ENCODE results near the gene IGSF8.

The IGSF8 gene, protein sequence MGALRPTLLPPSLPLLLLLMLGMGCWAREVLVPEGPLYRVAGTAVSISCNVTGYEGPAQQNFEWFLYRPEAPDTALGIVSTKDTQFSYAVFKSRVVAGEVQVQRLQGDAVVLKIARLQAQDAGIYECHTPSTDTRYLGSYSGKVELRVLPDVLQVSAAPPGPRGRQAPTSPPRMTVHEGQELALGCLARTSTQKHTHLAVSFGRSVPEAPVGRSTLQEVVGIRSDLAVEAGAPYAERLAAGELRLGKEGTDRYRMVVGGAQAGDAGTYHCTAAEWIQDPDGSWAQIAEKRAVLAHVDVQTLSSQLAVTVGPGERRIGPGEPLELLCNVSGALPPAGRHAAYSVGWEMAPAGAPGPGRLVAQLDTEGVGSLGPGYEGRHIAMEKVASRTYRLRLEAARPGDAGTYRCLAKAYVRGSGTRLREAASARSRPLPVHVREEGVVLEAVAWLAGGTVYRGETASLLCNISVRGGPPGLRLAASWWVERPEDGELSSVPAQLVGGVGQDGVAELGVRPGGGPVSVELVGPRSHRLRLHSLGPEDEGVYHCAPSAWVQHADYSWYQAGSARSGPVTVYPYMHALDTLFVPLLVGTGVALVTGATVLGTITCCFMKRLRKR

DNA sequence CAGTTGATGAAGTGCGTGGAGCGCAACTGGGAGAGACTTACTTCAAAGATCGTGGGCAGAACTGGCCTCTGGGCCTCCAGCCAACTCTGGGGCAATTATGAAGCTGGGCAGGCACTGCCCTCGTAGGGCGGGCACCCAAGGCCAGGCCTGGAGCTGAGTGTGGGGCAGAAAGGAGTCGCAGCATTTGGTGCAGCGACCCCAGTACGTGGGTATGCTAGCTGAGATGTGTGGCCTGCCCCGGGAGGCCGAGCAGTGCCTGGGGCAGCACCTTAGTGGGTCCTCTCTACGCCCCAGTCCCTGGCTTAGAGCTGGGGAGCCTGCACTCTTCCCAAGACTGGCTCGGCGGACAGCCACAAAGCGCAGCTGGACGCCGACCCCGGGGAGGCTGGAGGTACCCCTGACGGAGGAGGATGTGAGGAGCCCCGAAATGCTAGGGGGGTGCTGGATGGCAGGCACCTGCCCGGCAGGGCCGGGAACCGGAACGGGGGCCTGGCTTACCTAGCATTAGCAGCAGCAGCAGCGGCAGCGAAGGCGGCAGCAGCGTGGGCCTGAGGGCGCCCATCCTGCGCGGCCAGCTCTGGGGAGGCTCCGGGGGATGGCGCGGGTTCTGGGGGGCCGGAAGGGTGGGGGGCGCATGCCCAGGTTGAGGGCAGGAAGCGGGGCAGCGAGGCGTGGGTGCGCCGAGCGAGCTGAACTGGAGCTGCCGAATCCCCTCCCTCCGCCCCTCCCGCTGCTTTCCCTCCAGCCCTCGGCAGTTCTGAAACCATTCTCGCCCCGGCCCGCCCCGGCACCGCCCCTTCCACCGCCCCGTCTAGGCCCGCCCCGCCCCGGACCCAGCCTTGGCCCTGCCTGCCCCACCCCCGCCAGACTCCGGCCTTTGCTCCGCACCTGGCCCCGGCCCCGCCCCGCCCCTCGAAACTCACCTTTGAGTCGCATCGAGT lies at the start of gene IGSF8:
TSS of gene IGSF8 (minus strand) at position 709 of the 941 bp plus-strand sequence. CDS start at position 562, 147 bp downstream.
- DNase-seq (peak; percentile 95), ATAC-seq (peak; percentile 65)

DNA sequence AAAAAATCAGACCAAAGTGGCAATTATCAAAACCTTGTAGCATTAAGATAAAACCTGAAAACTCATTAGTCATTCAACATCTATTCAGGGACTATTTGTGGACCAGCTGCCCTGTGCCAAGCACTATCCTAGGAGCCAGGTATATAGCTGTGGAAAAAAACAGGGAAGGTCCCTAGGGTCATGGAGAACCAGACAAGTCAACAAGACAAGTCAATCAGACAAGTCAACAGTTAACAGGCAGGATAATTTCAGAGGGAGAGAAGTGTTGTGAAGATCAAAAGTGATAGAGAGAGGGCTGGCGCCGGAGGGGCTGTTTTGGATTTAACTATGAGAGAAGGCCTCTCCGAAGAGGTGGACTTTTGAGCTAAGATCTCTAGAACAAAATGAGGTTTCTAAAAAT lies 49.7 kb upstream of the IGSF8 start:
- ATAC-seq (no peak), DNase-seq (no peak)

DNA sequence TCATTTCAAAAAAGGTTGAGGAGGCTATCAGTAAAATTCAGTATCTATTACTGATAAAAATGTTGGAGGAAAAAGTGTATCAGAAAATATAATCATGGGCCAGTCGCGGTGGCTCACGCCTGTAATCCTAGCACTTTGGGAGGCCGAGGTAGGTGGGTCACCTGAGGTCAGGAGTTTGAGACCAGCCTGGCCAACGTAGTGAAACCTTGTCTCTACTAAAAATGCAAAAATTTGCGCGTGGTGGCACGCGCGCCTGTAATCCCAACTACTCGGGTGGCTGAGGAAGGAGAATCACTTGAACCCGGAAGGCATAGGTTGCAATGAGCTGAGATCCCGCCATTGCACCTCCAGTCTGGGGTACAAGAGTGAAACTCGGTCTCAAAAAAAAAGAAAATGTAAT lies 47.7 kb upstream of the IGSF8 start:
- DNase-seq: no peak
- no peak for ATAC-seq

DNA sequence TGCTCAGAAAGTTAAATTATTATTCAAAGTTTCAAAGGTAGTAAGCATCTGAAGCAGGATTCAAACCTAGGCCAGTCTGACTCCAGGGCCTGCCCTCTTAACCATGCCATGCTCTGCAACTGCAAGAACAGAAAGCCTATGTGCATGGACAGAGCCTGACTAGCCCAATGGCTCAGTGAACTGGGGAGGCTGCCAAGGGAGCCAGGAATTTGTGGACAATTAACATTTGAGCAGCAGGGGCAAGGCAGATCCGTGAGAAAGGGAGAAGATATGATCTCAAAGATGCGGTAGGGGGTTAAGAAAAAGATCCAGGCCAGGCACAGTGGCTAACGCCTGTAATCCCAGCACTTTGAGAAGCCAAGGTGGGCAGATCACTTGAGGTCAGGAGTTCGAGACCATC lies 46.5 kb upstream of the IGSF8 start:
- ATAC-seq (no peak), DNase-seq (no peak)

DNA sequence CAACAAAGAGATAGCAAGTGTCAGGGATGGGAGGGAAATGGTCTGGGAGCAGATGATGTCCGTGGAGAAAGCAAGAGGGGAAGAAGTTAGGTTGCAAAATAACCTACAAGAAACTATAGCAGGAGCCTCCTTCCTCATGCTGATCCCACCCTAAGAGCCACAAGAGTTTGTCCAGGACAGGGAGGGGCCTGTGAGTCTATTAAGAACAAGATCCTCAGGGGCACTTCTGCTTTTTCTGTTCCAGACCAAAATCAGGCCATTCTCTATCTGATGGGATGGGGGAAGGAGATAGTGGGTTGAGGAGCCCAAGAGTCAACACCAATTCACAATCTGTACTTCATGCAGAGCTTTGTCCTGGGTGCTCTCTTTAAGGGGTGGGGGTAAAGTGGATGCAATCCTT lies 45.3 kb upstream of the IGSF8 start:
- ATAC-seq: no peak
- DNase-seq: no peak

DNA sequence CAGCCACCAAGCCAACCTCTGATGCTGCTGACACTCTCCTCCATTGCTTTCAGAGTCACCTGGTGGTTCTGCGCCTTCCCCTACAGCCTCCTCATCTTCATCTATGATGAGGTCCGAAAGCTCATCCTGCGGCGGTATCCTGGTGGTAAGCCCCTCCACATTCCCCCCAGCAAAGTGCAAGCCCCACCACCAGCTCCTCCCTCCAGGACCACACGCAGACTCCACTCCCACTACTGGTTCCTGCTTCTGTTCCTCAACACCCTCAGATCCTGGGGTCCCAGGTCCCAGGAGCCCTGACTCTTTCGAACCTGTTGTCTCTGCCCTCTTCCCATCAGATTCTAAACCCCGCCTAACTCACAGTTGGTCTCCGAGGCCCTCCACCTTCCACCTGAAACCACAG lies 41.4 kb upstream of the IGSF8 start:
- DNase-seq (no peak), ATAC-seq (no peak)

DNA sequence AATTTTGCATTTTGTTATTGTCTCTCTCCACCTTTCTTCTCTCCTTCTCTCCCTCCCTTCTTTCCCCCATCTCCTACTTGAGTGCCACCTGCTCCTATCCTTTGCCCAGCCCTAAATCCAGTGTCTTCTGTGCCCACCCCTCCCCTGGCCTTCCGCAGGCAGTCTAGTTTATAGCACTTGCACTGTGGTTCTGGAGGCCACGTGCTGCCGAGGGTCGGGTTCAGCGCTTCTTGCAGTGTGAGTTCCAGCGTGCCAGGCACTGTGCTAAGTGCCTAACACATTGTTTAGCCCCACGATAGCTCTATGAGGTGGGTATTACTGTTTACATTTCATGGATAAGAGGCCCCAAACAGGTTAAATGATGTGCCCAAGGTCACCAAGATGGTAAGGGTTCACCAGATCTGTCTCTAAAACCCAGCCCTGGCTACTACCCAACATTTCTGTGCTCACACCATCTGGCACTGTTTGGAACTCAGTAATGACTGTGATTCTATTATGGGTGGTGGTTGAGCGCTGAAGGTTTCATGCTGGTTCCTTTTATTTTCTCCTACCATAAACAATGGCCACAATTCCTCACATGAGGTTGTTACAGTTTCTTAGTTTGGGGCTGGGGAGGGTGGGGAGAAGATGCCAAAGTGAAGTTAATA lies 38.9 kb upstream of the IGSF8 start:
- ATAC-seq: no peak
- no peak for DNase-seq

DNA sequence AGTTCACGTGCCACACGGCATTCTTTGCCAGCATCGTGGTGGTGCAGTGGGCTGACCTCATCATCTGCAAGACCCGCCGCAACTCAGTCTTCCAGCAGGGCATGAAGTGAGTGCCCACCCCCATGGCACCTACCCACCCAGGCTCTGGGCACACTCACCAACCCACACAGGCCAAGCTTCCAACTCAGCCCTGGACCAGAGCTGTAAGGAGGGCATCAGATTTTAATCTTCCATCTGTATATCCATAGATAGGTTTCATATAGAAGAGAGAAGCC lies 38.4 kb upstream of the IGSF8 start:
- ATAC-seq (no peak), DNase-seq (no peak)

DNA sequence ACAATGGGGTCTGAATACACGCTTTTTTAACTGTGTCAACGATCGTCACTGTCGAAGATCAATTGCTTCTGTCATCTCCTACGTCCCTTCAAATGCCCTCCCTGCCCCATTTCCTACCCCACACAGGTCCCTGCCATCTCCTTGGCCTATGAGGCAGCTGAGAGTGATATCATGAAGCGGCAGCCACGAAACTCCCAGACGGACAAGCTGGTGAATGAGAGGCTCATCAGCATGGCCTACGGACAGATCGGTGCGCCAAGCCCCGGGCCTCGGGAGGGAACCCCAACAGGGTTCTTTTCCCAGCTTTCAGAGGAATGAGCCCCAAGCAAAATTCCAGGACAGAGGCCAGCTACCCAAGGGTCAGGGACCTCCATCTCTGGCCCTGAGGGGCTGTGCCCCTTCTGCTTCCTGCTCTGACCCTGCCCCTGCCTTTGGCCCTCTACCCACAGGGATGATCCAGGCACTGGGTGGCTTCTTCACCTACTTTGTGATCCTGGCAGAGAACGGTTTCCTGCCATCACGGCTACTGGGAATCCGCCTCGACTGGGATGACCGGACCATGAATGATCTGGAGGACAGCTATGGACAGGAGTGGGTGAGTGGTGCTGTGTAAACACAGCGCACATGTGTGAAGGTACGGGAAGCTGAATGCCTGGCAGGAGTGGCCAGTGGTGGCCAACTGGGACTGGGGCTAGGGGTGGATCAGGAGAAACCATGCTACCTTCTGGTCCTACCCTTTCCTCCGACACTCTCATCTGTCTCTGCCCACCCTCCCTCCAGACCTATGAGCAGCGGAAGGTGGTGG lies 37.9 kb upstream of the IGSF8 start:
- DNase-seq (no peak), ATAC-seq (no peak)

DNA sequence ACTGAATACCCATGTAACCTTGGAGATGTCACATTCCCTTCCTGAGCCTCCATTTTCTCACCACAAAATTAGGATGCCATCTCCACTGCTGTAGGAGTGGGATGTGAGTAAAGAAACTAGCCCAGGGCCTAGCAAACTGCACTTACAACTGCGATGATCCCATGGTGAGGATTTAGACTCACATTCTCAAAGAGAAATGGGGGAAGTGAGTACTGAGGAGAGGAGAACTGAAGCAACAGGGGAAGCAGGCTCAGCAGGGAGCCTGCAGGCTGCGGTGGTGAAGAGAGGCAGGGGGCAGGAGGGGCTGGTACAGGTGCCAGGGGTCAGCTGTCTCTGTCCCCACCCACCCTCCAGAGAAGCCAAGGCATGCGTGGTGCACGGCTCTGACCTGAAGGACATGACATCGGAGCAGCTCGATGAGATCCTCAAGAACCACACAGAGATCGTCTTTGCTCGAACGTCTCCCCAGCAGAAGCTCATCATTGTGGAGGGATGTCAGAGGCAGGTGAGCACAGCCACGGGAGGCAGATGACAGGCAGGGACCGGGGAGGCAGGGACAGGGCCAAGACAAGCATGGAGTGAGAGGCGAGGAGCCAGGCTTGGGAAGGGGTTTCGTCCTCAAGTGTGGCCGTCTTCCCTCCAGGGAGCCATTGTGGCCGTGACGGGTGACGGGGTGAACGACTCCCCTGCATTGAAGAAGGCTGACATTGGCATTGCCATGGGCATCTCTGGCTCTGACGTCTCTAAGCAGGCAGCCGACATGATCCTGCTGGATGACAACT lies 36.6 kb upstream of the IGSF8 start:
- no peak for ATAC-seq
- no peak for DNase-seq

DNA sequence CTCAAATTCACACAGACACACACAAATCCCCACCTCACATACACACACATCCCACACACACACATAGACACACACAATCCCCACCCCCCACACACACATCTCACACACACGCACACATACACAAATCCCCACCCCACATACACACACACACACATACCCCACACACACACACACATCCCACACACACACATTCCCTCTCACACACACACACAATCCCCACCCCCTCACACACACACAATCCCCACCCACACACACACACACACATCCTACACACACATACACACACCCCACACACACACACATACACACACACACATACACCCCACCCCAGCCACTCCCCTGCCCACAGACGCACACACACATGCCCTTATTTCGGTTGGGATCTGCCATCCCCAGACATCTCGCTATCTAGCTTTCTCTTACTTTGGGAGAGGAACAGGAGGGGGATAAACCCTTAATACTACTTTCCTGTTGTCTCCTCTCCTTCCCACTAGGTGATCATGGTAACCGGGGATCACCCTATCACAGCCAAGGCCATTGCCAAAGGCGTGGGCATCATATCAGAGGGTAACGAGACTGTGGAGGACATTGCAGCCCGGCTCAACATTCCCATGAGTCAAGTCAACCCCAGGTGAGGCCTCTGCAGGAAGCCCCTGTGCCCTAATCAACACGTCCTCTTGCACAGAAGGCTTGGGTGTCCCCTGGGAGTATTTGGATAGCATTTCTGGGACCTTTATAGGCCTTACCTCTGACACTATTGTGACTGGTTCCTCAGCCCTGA lies 35.8 kb upstream of the IGSF8 start:
- ATAC-seq (no peak), DNase-seq (no peak)

DNA sequence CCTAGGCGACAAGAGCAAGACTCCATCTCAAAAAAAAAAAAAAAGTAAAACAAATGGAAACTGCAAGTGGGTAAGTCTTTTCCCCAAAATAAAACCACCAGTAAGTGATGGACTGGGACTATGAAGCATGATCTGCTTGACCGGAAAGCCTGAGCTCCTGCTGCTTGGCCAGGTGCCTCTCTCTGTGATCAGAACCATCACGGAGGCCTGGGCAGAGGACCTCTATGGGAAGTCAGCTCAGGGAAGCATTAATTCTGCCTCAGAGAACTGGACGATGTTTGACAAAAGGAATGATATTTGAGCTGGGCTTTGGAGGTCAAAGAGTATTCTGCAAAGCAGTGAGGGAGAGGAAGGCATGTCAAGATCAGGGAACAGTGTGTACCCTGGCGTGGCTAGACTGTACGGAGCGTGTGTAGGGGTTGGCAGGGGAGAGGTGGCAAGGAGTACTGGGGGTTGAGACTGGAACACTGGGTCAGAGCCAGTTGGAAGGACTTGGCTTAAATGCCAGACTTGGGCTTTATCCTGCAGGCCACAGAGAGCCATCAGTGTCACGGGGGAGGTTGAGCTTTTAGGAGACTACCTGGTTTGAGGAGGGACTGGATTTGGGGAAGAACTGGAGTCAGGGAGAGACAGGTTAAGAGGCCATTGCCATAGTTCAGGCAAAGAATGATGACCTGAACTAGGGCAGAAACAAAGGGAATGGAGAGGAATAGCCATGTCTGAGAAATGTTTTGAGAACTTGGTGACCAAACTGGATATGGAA lies 33.6 kb upstream of the IGSF8 start:
- ATAC-seq (no peak), DNase-seq (no peak)

DNA sequence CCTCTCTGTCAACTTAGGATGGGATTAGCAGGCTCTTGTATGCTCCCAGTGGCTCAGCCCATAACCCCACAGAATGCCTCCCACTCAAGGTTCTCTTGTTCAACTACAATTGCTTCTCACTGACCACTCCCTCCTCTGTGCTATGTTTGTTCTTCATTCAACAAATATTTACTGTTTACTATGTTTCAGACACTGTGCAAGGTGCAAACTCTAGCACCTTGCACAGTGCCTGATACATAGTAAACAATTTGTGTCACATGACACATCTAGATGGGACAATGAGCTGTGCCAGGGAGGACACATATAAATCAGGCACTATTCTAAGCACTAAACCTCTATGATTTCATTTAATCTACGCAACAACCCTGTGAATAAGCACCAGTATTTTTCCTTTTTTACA lies 32.5 kb upstream of the IGSF8 start:
- ATAC-seq: no peak
- DNase-seq: no peak

DNA sequence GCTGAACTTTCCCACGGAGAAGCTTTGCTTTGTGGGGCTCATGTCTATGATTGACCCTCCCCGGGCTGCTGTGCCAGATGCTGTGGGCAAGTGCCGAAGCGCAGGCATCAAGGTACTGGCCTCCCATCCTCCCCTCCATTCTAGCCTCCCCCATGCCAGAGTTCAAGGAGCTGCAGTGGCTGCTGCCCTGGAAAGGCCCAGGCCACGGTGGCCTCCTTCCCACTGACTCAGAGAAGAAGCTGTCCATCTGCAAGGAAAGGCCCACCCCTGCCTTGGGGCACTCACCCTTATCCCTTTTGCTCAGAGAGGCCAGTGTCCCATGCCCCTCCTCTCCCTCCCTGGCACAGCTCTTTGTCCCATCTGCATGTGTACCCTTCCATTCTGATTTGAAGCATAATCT lies 32.1 kb upstream of the IGSF8 start:
- DNase-seq (no peak), ATAC-seq (no peak)

DNA sequence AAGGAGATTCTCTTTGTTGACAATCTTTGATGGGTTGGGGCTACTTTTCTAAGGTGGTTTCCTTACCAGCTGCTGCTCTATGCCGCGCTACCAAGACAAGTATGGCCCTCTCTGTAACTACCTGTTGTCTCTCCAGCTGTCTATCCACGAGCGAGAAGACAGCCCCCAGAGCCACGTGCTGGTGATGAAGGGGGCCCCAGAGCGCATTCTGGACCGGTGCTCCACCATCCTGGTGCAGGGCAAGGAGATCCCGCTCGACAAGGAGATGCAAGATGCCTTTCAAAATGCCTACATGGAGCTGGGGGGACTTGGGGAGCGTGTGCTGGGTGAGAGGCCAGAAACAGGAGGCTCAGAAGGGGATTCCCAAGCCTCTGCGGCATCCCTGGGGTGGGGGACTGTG lies 31.5 kb upstream of the IGSF8 start:
- ATAC-seq (no peak), DNase-seq (no peak)

DNA sequence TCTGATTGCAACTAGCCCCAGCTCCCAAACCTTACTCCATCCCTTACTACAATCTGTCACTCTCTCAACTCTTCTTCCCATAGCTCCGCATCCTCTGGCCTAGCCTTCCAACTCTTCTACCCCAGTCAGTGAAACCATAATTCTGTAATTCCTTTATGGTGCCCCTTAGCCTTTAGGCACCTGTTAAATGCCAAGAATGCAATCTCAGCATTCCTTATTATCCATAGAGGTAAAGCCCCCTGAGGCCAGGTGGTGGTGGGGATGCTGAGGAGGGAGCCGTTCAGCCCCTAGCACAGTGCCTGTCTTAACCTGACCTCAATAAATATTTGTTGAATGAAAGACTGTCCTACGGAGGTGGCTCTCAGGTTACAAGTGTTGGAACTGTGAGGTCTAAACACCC lies 31.1 kb upstream of the IGSF8 start:
- DNase-seq (no peak), ATAC-seq (no peak)

DNA sequence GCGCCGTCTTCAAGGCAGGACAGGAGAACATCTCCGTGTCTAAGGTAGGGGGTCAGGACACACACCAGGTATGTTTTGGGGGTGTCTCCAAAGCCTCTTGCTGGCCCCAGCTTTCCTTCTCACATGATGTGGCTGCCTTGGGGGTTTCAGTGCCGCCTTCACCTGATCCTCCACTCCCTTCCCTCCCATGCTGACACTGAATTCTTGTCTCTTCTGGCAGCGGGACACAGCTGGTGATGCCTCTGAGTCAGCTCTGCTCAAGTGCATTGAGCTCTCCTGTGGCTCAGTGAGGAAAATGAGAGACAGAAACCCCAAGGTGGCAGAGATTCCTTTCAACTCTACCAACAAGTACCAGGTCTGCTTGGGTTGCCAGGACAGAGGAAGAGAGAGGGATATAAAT lies 30.6 kb upstream of the IGSF8 start:
- ATAC-seq (no peak), DNase-seq (no peak)

DNA sequence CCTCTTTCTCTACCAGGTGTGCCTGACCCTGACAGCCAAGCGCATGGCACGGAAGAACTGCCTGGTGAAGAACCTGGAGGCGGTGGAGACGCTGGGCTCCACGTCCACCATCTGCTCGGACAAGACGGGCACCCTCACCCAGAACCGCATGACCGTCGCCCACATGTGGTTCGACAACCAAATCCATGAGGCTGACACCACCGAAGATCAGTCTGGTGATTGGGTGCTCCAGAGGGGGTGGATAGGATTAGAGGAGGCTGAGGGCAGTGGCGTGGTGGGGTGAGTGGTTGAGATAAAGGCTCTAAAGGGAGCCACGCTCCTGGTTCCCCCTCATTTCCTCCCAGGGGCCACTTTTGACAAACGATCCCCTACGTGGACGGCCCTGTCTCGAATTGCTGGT lies 30.2 kb upstream of the IGSF8 start:
- ATAC-seq: no peak

DNA sequence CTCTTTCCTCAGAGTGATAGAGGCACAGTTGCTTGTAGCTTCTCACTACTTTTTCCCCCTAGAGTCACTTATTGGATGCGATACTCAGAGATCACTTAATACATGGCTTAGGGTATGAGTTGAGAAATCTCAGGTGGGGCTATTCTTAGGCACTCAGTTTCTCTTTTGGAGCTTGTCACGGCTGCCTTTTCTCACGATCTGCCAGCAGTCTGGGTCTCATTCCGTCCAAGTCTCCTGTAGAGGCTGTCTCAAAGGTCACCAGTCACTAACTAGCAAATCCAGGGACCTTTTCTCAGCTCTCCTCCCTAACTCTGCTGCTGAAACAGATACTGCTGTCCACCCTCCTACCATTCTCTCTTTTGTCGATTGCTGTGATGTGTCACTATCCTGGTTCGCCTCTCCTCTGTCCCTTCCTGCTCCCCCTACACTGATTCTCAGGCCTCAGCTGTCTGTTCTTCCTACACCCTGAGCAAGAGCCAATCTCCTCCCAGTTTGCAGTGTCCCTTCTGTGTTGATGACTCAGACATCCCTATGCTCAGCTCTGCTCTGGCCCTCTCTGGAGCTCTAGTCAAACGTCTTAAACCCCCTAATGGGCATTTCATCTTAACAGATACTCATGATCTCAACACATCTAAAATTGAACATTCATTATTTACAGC lies 29.6 kb upstream of the IGSF8 start:
- ATAC-seq: peak; percentile 7
- DNase-seq: no peak

More for the DNA sequence above, 30.2 kb upstream of the IGSF8 start:
- DNase-seq: no peak

Measured in stimulated activated naive CD8-positive, alpha-beta T cell treated with anti-CD3 and anti-CD28 coated beads, Interleukin-15, Interleukin-2, amounts not matched to agents 100 U/mL and 50 U/mL, for 24 hours (primary cell).